Measurements from ENCODE around the gene SDC4. TPM values are rescaled to one million over a fixed set of nuclear protein-coding genes. Genes with fewer than 3 reads are reported as not detected.

The SDC4 gene
- total RNA-seq, 1 donor: 17.1 TPM

DNA sequence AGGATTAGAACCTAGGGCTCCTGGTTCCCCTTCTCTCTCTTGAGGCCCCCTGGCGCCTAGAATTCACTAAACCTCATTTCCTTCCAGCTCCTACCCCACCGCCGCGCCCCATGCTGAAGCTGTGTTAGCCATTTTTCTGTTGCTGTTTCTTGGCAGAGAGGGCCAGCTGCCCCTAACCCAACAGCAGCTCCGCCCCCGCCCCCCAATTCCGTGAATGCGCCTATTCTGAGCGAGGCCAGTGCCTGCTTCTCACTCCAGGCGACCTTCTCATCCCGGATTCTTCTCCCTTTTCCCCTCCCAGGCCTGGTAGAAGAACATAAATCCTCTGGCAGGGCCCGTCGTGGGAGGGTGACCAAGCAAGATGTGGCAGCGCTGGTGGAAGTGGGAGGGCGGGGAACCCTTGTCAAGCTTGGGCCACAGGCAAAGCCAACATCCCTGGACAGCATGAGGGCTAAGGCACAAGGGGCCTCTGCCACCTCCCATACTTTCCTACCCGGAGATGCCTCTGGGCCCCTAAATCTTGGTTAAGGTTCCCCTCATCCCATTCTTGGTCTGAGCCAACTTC, 41.1 kb downstream of the SDC4 start:
- Histone ChIP-seq H3K27me3 (ENCODE audit: insufficient read depth, low read length) (peaks cover 5% of the 10 kb centered on the region), H3K9me3 (ENCODE audit: low read depth, low read length) (no peaks in the 10 kb centered on the region), H3K4me1 (ENCODE audit: insufficient read depth, low read length) (no peaks in the 10 kb centered on the region), H3K4me3 (ENCODE audit: low read length) (no peak overlapping the region)

GRCh38 chr20:45306431-45306982, 41.7 kb downstream of the SDC4 start, which contains the start of gene RBPJL:
Gene RBPJL (plus strand): TSS chr20:45306840. CDS start chr20:45306923, 83 bp downstream.
- peaks cover 5% of the 10 kb centered on the region for H3K27me3 ChIP-seq (ENCODE audit: insufficient read depth, low read length)

GRCh38 chr20:45305262-45305661, 43.0 kb downstream of the SDC4 start:
- Histone ChIP-seq H3K4me3 (ENCODE audit: low read length) (no peak overlapping the region), H3K9me3 (ENCODE audit: low read depth, low read length) (no peaks in the 10 kb centered on the region), H3K4me1 (ENCODE audit: insufficient read depth, low read length) (no peaks in the 10 kb centered on the region), H3K27me3 (ENCODE audit: insufficient read depth, low read length) (peaks cover 5% of the 10 kb centered on the region)

More at GRCh38 chr20:45306431-45306982, 41.7 kb downstream of the SDC4 start, which contains the start of gene RBPJL:
- Histone ChIP-seq H3K9me3 (ENCODE audit: low read depth, low read length) (no peaks in the 10 kb centered on the region), H3K4me3 (ENCODE audit: low read length) (no peak within 1 kb of the TSS), H3K4me1 (ENCODE audit: insufficient read depth, low read length) (no peaks in the 10 kb centered on the region)

DNA sequence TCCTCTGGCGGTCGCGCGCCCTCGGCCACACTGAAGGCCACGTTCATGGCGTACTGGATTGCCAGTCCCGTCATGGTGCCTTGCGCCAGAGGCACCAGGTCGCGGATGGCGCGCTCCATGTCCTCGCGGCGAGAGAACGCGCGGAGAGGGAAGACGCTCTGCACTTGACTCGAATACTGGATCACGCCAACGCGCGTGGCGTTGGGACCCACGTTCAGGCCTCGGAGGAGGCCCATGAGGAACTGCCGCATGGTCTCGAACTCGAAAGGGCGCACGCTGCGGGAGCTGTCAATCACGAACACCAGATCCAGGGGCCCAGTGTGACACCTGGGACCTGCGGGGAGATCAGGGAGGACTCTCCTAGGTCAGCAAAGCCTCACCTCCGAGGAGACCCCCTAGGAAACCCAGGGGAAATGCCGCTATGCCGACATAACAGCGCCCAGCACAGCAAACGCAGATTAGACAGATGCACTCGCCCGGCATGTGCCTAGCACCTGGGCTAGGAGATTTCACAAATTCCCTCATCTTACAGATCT, 43.7 kb downstream of the SDC4 start:
- no peaks in the 10 kb centered on the region for H3K4me1 ChIP-seq (ENCODE audit: insufficient read depth, low read length)

DNA sequence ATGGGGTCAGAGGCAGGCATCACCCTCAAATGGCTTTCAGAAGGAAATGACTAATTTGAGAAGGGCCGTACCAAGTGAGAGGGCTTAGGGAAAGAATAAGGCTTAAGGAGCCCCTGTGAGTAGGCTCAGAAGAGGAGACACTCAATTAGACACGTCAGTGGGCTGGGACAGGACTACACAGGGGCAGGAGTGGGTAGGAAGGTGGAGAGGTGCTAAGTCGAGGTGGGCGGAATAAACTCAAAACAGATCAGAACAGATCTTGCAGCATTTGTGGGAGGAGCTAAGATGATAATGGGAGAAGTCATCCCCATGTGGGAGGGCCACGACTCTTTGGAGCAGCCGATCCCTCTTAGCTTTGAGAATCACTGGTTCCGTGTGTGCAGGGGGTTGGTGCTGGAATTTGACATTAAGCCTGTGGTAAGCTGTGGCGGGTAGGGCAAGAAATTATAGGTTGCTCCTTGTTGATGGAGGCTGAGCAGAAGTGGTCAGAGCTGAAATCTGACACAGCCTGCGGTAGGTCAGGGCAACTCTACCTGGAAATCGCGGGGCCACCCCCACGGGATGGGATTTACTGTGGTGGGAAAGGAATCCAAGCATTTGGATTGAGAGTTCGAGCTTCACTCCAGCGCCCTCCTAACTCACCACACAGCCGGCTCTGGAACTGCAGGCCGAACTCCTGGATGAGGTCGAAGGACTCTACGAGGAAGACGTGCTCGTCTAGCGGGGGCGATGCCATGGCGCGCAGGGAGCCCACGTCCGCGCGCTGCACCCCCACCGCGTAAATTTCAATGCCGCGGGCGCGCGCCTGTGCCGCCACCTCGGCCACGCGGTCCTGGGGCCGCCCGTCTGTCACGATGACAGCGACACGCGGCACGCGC, 44.4 kb downstream of the SDC4 start:
- Histone ChIP-seq H3K4me1 (ENCODE audit: insufficient read depth, low read length) (no peaks in the 10 kb centered on the region), H3K9me3 (ENCODE audit: low read depth, low read length) (no peaks in the 10 kb centered on the region), H3K4me3 (ENCODE audit: low read length) (no peak overlapping the region), H3K27me3 (ENCODE audit: insufficient read depth, low read length) (peaks cover 5% of the 10 kb centered on the region)

More for the DNA sequence above, 43.7 kb downstream of the SDC4 start:
- no peaks in the 10 kb centered on the region for H3K9me3 ChIP-seq (ENCODE audit: low read depth, low read length)
- no peak overlapping the region for H3K4me3 ChIP-seq (ENCODE audit: low read length)
- peaks cover 5% of the 10 kb centered on the region for H3K27me3 ChIP-seq (ENCODE audit: insufficient read depth, low read length)

- Histone ChIP-seq H3K9me3 (ENCODE audit: low read depth, low read length) (no peaks in the 10 kb centered on the region), H3K4me3 (ENCODE audit: low read length) (no peak overlapping the region), H3K4me1 (ENCODE audit: insufficient read depth, low read length) (no peaks in the 10 kb centered on the region), H3K27me3 (ENCODE audit: insufficient read depth, low read length) (peaks cover 5% of the 10 kb centered on the region)
Observed at GRCh38 chr20:45301824-45302271, 46.4 kb downstream of the SDC4 start.

DNA sequence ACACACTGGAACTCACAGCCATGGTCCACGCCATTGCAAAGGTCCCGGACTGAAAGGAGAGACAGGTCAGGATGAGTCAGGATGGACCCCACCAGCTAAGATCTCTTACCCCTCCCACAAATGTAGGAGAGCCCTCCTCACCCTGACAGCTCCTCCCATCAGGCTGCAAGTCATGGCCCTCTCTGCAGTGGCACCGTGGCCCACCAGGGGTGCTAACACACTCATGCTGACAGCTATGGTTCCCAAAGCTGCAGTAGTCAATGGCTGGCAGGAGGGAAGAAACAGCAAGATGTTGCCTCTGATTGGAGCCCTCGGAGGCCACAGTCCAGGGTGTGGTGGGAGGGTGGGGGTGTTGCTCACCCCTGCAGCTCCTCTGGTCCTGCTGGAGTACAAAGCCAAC, 47.3 kb downstream of the SDC4 start:
- no peaks in the 10 kb centered on the region for H3K9me3 ChIP-seq (ENCODE audit: low read depth, low read length)
- no peak overlapping the region for H3K4me3 ChIP-seq (ENCODE audit: low read length)
- H3K27me3 ChIP-seq (ENCODE audit: insufficient read depth, low read length): no peaks in the 10 kb centered on the region
- no peaks in the 10 kb centered on the region for H3K4me1 ChIP-seq (ENCODE audit: insufficient read depth, low read length)

- no peaks in the 10 kb centered on the region for H3K4me1 ChIP-seq (ENCODE audit: insufficient read depth, low read length)
- H3K4me3 ChIP-seq (ENCODE audit: low read length): no peak overlapping the region
- H3K9me3 ChIP-seq (ENCODE audit: low read depth, low read length): no peaks in the 10 kb centered on the region
Observed at GRCh38 chr20:45299786-45300185, 48.4 kb downstream of the SDC4 start.

DNA sequence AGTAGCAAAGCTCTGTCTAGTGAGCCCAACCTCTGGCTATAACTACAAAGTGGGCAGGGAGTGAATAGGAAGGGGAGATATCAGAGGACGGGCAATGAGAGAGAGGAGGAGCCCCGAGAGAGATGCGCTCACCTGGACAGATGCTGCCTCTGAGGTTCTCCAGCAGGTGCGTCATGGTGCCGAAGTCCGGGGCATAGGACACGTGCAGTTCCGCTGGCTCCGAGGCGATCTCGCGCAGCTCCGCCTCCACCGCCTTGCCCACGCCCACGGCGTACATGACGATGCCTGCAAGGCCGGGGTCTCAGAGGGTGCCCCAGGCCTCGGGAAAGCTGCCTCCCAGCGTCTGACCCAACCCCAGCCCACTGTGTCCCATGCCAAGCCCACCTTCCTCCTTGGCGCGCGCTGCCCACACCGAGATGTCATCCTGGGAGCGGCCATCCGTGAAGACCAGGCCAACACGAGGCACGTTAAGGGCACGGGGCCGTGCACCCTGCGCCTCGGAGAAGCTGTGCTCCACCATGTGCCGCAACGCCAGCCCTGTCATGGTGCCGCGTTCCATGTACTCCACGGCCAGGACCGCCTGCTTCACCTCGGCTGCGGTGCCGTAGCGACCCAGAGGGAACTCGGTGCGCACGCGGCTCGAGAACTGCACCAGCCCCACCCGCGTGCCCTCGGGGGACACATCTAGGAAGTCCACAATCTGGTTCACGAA, 50.3 kb downstream of the SDC4 start:
- peaks cover 12% of the 10 kb centered on the region for H3K27me3 ChIP-seq (ENCODE audit: insufficient read depth, low read length)
- no peak overlapping the region for H3K4me3 ChIP-seq (ENCODE audit: low read length)
- peaks cover 12% of the 10 kb centered on the region for H3K4me1 ChIP-seq (ENCODE audit: insufficient read depth, low read length)
- no peaks in the 10 kb centered on the region for H3K9me3 ChIP-seq (ENCODE audit: low read depth, low read length)

More at GRCh38 chr20:45299786-45300185, 48.4 kb downstream of the SDC4 start:
- peaks cover under 1% of the 10 kb centered on the region for H3K27me3 ChIP-seq (ENCODE audit: insufficient read depth, low read length)

DNA sequence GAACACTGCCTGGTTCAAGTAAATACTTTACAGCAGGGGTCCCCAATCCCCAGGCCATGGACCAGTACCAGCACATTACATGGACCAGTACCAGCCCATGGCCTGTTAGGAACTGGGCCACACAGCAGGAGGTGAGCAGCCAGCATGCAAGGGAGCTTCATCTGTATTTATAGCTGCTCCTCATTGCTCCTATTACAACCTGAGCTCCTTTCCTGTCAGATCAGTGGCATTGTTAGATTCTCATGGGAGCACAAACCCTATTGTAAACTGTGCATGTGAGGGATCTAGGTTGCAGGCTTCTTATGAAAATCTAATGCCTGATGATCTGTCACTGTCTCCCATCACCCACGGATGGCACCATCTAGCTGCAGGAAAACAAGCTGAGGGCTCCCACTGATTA, 53.6 kb downstream of the SDC4 start:
- Histone ChIP-seq H3K27me3 (ENCODE audit: insufficient read depth, low read length) (peaks cover 18% of the 10 kb centered on the region), H3K9me3 (ENCODE audit: low read depth, low read length) (no peaks in the 10 kb centered on the region), H3K4me1 (ENCODE audit: insufficient read depth, low read length) (peaks cover 19% of the 10 kb centered on the region), H3K4me3 (ENCODE audit: low read length) (no peak overlapping the region)

- no peak overlapping the region for H3K4me3 ChIP-seq (ENCODE audit: low read length)
- peaks cover 18% of the 10 kb centered on the region for H3K27me3 ChIP-seq (ENCODE audit: insufficient read depth, low read length)
- H3K9me3 ChIP-seq (ENCODE audit: low read depth, low read length): no peaks in the 10 kb centered on the region
- H3K4me1 ChIP-seq (ENCODE audit: insufficient read depth, low read length): peaks cover 19% of the 10 kb centered on the region
Observed at GRCh38 chr20:45294003-45294368, 54.2 kb downstream of the SDC4 start.

DNA sequence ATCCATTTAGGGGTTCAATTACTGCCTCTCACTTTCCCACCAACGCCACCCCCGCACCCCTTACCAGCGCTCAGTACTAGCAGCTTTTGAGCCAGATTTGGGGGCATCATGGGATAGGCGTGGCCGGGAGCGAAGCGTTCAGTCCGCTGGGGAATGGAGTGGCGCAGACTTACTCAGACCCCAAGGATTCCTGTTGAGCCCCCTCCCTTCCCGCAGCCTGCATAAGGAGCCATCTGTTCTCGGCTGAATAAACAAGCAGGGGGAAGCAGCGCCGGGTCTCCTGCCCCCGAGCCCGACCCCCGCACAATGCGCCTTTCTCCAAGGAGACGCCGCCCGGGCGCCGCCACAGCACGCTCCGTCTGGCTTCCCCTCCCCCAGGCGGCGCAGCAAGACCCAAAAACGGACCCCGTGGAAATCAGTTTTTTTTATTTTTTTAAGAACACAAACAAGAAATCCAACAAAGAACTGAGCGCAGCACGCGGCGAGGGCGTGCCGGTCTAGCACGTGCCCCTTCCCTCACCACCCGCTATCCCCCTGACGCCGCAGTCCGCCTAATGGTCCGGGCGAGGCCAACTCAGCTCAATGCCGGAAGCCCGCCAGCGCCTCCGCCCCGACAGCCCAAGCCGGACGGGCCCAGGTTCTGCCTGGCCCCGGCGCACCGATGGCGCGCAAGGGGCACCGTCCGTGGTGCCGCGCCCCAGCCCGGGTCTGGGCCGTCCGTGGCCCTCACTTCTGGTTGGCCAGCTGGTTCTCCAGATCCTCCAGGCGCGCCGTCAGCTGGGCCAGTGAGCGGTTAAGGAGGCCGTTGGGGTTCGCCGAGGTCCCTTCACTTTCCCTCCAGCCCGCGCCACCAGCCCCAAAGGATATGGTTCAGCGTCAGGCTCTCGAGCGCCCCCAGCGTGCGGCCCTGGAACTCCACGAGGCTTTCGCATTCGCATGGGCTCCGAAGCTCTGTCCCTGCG, 54.9 kb downstream of the SDC4 start:
- no peaks in the 10 kb centered on the region for H3K9me3 ChIP-seq (ENCODE audit: low read depth, low read length)
- peaks cover 19% of the 10 kb centered on the region for H3K4me1 ChIP-seq (ENCODE audit: insufficient read depth, low read length)
- H3K27me3 ChIP-seq (ENCODE audit: insufficient read depth, low read length): peaks cover 18% of the 10 kb centered on the region
- H3K4me3 ChIP-seq (ENCODE audit: low read length): peak overlapping the region; percentile 32

DNA sequence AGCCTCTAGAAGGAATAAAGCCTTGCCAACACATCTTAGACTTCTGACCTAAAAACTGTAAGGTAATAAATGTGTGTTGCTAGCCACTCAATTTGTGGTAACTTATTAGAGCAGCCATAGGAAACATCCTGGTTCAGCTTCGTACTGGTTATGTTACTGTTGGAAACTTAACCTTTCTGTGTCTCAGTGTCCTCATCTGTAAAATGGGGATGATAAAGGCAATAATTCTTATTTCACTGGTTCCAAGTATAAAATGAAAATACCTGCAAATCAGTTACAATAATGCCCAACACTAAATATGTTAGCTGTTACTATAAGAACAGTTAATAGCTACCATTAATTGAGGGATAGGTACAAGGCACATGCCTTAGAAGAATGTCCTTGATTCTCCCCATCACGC, 55.9 kb downstream of the SDC4 start:
- H3K27me3 ChIP-seq (ENCODE audit: insufficient read depth, low read length): peaks cover 18% of the 10 kb centered on the region
- peaks cover 19% of the 10 kb centered on the region for H3K4me1 ChIP-seq (ENCODE audit: insufficient read depth, low read length)

DNA sequence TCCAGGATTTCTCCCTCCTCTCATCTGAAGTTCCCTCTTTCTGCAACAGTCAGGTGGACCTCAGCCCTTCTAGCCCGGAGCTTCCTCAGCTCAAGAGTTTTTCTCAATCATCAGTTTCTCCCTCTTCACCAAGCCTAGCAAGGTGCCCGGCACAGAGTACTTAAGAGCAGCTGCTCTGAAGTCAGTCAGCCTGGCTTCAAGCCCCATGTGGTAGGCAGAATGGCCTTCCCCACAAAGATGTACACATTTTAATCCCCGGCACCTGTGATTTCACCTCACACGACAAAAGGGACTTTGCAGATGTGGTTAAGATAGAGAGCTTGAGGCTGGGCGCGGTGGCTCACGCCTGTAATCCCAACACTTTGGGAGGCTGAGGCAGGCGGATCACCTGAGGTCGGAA, 56.7 kb downstream of the SDC4 start:
- peaks cover 18% of the 10 kb centered on the region for H3K27me3 ChIP-seq (ENCODE audit: insufficient read depth, low read length)
- no peak overlapping the region for H3K4me3 ChIP-seq (ENCODE audit: low read length)
- peaks cover 19% of the 10 kb centered on the region for H3K4me1 ChIP-seq (ENCODE audit: insufficient read depth, low read length)
- no peaks in the 10 kb centered on the region for H3K9me3 ChIP-seq (ENCODE audit: low read depth, low read length)

More for the DNA sequence above, 55.9 kb downstream of the SDC4 start:
- Histone ChIP-seq H3K9me3 (ENCODE audit: low read depth, low read length) (no peaks in the 10 kb centered on the region), H3K4me3 (ENCODE audit: low read length) (no peak overlapping the region)
